GM15510 (cell line): ENCODE measurements around the gene TMEM51.

Experiments used
- POLR2A ChIP-seq: IDR thresholded peaks from 3 replicates; pipeline ENCODE4 v1.6.1; 2011; ENCODE audit warnings: borderline replicate concordance; ENCODE audit not compliant: insufficient read length; ENCODE audit errors: extremely low read depth

Gene TMEM51

DNA sequence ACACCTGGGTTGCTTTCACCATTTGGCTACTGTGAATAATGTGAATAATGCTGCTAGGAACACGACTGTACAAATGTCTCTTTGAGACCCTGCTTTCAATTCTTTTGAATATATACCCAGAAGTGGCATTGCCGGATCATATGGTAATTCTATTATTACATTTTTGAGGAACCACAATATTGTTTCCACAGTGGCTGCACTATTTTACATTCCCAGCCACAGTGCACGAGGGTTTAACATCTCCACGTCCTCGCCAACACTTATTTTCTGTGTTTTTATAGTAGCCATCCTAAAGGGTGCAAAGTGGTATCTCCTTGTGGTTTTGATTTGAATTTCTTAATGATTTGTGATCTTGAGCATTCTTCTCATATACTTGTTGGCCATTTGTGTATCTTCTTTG lies 109.2 kb downstream of the TMEM51 start:
- no peak for TF ChIP-seq POLR2A

DNA sequence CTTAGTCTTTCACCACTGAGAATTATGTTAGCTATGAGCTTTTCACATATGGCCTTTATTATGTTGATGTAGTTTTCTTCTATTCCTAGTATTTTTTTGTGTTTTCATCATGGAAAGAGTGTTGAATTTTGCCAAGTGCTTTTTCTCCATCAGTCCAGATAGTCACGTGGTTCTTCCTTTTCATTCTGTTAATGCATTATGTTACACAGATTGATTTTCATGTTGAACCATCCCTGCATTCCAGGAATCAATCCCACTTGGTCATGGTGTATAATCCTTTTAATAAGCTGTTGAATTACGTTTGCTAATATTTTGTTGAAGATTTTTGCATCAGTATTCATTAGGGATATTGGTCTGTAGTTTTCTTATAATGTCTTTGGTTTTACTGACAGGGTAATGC lies 111.2 kb downstream of the TMEM51 start:
- TF ChIP-seq POLR2A = no peak
